ENCODE measurements around the gene CHD5. TPM values are rescaled to one million over a fixed set of nuclear protein-coding genes. Genes with fewer than 3 reads are reported as not detected.

Gene CHD5
- total RNA-seq, 1 donor from 2014 or later, result 0.09 TPM

DNA sequence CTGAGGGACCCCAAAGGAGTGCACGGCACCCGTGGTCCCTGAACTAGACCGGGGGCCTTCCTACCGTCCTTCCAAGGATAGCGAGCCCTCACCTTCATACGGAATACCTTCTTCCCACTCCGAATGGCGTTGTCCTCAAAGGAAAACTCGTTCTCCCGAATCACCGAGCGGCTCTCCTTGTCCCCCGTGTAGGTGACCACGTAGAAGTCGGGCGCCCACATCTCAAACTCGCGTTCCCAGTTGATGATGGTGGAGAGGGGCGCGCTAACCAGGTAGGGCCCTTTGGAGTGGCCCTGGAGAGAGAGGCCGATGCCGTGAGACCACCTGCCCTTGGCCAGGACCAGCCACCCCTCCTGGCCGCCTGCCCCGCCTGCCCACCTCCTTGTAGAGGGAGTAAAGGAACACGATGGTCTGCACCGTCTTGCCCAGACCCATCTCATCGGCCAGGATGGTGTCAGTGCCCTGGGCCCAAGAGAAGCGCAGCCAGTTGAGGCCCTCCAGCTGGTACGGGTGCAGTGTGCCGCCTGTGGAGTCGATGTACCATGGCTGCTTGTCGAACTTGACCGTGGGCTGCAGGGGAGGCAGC lies 38.0 kb downstream of the CHD5 start:
- no peak for DNase-seq (ENCODE audit: low spot score)
- ATAC-seq, result no peak
- intact Hi-C loops (cut with DNase I), result no loop called here

DNA sequence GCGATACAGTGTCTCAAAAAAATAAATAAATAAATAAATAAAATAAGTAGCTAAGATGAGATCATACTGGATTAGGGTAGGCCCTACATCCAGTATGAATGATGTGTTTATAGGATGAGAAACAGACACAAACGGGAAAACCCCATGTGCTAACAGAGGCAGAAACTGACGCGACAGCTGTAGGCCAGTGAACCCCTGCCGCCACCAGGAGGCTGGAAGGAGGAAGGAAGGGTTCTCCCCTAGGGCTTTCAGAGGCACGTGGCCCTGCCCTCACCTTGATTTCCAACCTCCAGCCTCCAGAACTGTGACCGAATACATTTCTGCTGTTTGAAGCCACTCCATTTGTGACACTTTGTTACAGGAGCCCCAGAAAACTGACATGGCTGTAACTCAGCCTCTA lies 38.5 kb downstream of the CHD5 start:
- intact Hi-C loops (cut with DNase I), result no loop called here
- ATAC-seq, result no peak
- DNase-seq (ENCODE audit: low spot score), result no peak

DNA sequence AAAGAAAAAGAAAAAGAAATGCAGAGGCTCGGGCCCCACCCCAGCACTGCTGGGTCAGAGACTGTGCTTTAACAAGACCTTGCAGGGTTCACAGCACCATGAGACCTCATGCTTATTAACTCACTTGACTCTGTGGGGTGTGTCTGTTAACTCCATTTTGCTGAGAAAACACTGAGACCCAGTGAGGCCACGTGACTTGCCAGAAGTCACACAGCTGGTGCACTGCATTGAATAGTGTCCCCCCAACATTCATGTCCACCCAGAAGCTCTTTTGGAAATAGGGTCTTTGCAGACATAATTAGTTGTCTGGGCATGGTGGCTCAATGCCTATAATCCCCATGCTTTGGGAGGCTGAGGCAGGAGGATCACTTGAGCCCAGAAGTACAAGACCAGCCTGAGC lies 39.7 kb downstream of the CHD5 start:
- intact Hi-C loops (cut with DNase I), result no loop called here
- ATAC-seq (no peak), DNase-seq (ENCODE audit: low spot score) (no peak)

DNA sequence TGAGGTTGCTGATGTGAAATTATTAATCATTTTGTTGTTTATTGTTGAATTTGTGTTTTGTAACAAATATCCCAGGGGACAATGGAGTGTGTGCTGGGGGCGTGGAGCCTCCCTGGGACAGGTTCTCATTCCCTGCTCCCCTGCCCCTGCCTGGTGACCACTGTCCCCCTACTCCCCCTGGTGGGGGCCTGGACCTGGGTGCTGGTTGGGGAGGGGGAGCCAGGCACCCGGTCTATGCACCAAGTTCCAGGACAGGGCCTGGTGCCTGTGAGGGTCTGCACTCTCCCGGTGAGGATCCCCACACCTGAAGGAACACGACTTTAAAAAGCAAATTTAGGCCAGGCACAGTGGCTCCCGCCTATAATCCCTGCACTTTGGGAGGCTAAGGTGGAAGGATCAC lies 42.4 kb downstream of the CHD5 start:
- intact Hi-C loops (cut with DNase I), result no loop called here
- no peak for DNase-seq (ENCODE audit: low spot score)
- ATAC-seq, result no peak

DNA sequence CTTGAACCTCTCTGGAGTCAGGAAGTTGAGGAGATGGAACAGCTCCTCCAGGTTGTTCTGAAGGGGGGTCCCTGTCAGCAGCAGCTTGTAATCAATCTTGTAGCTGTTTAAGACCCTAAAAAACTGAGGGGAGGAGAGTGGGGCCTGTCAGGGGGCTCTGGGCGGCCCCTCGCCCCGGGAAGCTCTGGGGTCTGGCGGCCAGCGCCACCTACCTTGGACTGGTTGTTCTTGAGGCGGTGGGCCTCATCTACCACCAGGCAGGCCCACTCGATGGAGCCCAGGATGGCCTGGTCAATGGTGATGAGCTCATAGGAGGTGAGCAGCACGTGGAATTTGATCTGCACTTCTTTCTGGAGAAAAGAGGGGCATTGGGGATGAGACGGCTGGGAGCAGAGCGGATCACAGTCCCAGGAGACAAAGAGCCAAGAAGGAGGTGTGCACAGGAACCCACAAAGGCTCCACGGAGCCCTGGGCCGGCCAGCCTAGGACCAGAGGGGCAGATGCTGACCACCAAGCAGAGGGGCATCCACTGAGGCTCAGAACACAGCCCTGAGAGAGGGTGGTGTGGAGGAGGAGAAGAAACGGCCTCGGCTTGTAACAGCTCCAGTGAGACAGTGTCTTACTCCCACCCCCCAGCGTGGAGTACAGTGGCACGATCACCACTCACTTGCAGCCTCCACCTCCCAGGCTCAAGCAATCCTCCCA lies 43.5 kb downstream of the CHD5 start:
- ATAC-seq (no peak), DNase-seq (ENCODE audit: low spot score) (no peak)
- intact Hi-C loops (cut with DNase I), result no loop called here

DNA sequence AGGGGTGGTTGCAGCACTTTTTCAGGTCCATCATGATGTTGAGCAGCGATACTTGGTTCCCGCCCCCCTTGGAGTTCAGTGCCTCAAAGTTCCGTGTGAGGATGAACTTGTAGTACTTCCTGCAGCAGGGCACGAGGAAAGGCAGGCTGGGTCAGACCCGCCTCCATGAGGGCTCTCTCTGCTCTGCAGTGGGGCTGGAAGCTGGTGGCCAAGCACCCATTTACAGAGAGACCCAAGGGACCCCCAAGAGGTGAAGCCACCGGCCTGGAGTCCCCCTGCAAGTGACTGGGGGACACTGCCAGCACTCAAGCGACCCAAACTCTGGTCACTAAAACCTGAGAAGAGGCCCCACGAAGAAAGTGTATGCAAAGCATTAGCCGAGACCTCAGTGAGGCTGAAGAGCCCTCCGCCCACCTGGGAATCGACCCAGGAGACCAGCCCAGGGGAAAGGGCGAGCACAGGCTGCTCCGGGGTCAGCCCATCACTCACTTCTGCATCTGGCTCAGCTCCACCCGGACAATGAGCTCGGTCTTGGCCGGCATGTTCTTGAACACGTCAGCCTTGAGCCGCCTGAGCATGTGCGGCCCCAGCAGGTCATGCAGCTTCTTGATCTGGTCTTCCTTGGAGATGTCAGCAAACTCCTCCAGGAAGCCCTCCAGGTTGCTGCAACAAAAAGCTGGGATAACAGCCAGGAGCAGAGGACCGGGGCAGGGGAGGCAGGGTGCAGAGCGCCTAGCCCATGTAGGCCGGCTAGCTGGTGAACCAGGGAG lies 45.2 kb downstream of the CHD5 start:
- no peak for ATAC-seq
- intact Hi-C loops (cut with DNase I), result no loop called here
- no peak for DNase-seq (ENCODE audit: low spot score)

DNA sequence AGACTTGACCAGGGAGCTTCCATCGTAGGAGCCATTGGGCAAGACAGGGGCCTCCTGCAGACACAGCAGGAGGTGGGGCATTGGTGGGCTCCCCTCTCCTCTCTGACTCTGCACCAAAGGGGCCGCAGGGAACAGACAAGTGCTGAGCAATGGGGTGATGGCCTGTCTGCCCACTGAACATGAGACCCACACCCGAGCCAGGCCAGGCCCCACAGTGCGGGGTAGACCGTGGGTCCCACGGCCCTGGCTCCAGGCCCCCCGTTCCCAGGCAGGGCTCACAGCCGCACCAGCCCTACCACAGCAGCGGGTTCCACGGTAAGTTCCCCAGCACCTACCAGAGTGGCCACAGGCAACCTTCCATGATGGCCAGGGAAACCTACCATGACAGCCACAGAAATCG lies 45.9 kb downstream of the CHD5 start:
- intact Hi-C loops (cut with DNase I), result no loop called here
- ATAC-seq (no peak), DNase-seq (ENCODE audit: low spot score) (no peak)

DNA sequence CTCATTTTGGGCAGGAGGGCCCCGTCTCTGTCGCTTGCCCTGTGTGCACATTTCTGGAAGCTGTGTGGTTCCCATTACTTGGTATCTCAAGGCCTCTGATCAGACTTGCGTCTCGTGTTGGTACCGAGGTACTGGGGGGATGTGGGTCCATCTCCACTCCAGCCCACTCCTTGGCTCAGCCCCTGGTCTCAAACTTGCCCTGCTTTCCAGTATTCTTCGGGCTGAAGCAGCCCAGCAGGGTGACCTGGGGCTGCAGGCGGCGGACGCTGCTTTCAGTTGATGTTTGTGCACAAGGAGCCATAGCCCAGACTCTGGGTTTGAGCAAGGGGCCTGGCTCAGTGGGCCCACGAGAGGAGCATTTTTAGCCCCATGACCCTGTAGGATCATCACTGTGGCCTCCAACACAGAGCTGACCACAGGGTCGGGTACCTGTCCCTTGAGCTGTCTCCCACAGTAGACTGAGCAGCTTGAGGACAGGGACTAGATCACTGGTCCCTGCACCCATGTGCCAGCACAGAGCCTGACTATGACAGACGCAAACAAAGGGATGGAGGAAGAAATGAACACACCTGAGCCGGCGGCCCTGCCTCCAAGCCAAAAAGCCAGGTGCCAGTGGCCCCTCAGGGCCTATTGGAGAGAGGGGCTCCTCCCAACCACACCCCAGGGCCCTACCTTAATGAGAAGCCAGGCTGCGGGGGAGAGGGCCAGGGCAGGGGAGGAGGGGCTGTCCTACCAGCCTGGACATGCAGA lies 46.8 kb downstream of the CHD5 start:
- DNase-seq (ENCODE audit: low spot score), result no peak

DNA sequence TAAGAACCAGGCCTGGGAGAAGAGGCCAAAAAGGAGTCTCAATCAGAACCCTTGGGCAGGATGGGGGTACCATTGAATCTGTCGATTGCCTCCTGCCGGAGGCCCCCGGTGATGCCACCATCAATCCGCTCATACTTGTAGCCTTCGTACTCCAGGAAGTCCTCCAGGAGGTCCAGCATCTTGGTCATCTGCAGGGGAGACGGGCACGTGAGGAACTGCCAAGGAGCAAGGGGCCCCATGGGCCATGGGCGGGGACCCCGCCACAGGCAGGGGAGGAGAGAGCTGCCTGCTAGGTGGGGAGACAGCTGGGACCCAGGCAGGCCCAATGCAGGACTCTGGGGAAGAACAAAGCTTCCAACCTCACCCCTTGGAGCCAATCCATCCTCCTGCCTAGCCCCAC lies 48.6 kb downstream of the CHD5 start:
- intact Hi-C loops (cut with DNase I), result no loop called here

More for the DNA sequence above, 46.8 kb downstream of the CHD5 start:
- no peak for ATAC-seq
- intact Hi-C loops (cut with DNase I), result no loop called here

DNA sequence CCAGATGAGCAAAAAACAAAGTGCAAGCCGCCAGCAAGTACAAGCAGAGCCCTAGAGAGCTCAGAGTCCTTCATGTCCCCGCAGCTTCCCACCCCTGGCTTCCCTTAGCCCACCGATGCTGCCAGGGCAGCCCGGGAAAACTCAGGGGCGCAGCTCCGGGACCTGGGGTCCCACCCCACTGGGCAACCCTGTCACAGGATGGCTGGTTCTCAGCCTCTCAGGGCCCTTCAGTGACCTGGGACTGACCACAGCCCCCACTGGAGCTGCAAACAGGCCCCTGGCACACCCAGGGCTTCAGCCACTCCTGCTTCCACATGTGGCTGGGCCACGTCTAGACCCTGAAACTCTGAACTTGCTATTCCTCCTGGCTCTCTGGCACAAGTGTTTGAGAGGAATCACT lies 49.5 kb downstream of the CHD5 start:
- no peak for DNase-seq (ENCODE audit: low spot score)
- ATAC-seq, result no peak
- intact Hi-C loops (cut with DNase I), result no loop called here

More for the DNA sequence above, 48.6 kb downstream of the CHD5 start:
- ATAC-seq, result no peak
- no peak for DNase-seq (ENCODE audit: low spot score)

DNA sequence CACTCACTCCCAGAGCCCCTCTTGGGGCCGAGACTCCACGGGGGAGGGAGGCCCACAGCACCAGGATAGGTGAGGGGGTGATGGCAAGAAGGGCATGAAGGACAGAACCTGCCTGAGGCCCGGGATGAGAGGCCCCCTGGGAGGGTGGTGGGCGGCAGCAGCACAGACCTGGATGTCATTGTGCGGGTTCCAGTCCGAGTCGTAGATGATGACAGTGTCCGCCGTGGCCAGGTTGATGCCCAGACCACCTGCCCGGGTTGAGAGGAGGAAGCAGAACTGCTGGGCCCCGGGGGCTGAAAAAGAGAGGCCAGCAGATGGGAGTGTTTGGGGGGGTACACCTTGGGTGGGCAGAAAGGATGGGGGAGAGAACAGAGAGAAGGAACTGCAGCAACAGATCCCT lies 50.1 kb downstream of the CHD5 start:
- ATAC-seq (no peak), DNase-seq (ENCODE audit: low spot score) (no peak)
- intact Hi-C loops (cut with DNase I), result no loop called here

DNA sequence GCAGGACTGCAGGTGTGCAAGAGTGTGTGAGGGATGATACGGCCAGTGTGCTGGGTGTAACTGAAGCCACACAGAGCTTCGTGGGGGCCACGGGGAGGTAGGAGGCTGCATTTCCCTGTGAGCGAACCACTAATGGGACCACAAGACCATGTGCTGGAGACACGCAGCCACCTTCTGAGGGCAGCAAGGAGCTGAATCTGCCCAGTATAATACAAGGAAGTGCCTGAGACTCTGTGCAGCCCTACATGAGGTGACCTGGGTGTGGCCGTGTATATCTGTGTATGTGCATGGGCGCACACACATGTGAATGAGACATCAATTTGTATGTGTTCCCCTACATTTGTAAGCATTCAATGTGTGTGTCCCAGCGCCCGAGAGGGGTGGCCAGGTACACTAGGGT lies 50.8 kb downstream of the CHD5 start:
- DNase-seq (ENCODE audit: low spot score) (no peak), ATAC-seq (no peak)
- intact Hi-C loops (cut with DNase I), result no loop called here

DNA sequence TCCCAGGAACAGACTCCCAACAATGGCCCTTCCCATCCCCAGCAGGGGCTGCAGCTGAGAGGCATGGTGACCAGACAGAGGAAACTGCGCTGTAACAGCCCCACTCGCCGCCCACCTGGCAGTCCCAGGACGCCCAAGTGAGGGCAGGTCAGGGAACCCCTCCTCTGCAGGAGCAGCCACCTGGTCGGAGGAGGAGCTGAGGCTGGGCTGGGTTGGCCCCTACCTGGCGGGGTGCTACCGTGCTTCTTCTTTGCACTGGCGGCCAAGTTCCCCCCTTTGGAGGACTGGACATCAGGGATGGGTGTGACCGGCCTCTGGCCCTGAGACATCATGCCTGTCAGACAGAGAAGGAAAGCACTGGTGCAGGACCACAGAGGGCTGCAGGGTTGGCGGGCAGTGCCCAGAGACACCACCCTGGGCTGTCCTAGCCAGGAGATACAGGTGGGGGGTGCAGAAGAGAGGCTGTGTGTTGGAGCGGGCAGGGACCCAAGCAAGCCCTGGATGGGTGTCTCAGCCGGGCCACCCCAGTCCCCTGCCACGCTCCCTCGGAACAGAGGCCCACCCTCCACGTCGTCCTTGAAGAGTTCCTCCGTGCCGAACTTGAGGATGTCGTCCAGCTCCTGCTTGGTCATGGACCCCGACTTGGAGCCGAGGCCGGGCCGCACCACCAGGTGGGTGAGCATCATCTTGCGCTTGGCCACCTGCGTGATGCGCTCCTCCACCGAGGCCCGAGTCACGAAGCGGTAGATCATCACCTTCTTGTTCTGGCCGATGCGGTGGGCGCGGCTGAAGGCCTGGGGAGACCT lies 51.6 kb downstream of the CHD5 start:
- ATAC-seq (no peak), DNase-seq (ENCODE audit: low spot score) (no peak)
- intact Hi-C loops (cut with DNase I), result no loop called here

DNA sequence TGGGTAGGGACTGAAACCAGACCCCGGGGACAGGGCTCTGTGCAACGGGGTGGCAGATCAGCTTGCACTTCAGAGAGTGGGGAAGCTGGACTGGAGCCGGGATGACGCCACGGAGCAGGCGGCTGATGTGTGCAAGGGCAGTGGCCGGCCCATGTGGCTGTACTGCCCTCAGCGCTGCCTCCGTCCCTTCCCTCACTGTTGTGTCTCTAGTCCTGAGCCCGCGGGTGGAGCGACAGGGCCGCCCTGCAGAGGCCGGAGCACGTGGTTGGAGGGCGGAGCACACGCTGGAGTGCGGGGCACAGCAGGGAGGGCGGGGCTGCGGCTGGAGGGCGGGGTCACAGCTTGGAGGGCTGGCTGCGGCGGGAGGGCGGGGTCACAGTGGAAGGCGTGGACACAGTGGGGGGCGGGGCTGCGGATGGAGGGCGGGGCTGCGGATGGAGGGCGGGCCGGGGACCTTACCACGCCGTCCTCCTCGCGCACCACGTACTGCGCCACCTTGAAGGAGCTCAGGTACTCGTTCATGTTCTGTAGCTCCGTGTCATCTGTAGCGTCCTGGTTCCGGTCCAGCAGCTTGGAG lies 52.4 kb downstream of the CHD5 start:
- intact Hi-C loops (cut with DNase I), result no loop called here
- DNase-seq (ENCODE audit: low spot score), result peak; percentile 85
- ATAC-seq, result peak; percentile 92

DNA sequence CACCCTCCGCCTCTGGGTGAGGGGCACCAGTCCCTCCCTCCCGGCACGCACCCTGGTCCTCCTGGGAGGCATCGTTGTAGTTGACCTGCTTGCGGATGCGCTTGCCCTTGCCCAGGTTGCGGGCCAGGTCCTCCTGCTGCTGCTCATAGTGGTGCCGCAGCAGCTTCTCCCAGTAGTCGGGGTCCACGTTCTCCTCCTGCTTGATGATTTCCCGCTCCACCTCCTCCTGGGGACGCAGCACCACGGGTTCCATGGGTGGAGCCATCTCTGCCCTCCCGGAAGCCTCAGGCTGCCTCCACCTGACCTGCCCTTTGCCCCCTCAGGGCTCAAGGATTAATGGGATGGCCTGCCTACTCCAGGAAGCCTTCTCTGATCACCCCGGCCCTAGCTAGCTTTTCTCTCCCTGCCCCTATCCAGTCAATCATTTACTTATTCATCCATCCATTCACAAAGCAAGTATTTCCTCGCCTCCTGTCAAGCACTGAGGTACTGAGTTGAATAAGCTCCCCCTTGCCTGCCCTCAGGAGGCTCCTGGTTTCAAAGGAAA lies 53.5 kb downstream of the CHD5 start:
- no peak for DNase-seq (ENCODE audit: low spot score)
- no peak for ATAC-seq
- intact Hi-C loops (cut with DNase I), result no loop called here

DNA sequence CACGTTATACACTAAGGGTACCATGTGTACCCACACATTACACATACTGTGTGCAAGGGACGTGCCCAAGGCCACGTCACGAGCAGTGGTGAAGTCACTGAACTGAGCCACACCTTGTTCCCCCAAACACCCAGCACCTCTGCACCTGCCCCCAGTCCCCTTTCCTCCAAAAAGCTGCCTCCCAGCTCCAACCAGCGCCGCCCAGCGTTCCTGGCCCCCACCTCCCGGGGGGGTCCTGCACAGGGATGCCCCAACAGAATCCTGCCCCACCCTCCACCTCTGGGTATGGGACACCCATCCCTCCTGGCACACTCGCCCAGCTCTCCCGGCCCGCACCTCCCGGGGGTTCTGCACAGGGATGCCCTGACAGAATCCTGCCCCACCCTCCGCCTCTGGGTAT lies 54.1 kb downstream of the CHD5 start:
- intact Hi-C loops (cut with DNase I), result no loop called here
- no peak for DNase-seq (ENCODE audit: low spot score)

DNA sequence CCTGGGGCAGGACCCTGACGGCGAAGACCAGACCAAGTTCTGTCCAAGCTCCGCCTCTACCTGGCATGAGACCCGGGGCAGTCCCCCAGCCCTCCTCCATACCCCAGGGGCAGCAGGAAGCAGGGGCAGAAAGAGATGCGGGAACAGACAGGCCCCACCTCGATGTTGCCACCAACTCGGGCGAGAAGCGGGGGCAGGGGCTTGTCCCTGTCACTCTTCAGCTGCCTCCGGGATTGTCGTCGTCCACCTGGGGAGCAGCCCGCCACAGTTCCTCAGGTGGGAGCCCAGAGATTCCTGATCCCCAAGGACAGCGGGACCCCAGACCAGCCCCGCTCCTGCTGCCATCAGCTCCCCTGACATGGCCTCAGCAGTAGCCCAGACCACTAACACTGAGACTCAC lies 54.8 kb downstream of the CHD5 start:
- DNase-seq (ENCODE audit: low spot score) (no peak), ATAC-seq (no peak)
- intact Hi-C loops (cut with DNase I), result no loop called here

More for the DNA sequence above, 54.1 kb downstream of the CHD5 start:
- no peak for ATAC-seq

DNA sequence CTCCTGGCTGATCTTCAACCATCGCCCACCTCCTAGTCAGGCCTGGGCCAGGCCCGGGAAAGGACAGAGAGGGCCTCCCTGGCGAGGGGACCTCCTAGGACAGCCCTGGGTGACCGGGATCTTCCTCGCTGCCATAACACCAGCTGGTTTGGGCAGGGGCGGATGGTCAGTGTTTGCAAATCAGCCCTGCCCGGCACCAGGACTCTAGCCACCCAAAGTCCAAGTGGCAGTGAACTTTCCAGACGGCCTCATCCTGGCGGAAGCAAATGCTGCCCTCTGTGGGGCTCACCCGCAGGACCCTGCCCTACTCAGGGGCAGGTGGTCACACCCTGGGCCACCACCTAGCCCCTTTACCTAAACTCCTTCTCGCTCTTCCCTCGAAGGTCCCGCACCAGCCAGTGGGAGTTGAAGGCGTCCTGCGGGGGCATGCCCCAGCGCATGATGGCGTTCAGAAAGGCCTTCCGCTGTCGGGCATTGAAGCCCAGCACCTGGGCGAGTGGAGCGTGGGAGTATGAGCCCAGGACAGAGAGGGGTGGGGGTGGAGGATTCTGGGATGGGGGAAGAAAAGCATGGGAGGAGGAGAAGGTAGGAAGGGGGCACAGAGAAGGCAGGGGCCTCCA lies 55.3 kb downstream of the CHD5 start:
- intact Hi-C loops (cut with DNase I), result no loop called here
- DNase-seq (ENCODE audit: low spot score) (no peak), ATAC-seq (no peak)

Measured in sciatic nerve (tissue), 2 donors.